PFSK-1 (cell line): ENCODE data around the gene CPTP.

Experiments used
- FOXP2 ChIP-seq: optimal IDR thresholded peaks from 2 replicates; pipeline ENCODE3; 2011; ENCODE audit warnings: borderline replicate concordance, control low read depth, inconsistent platforms; ENCODE audit not compliant: insufficient read depth; ENCODE audit errors: extremely low read length, extremely low read depth
- POLR2AphosphoS5 ChIP-seq: IDR thresholded peaks from 2 replicates; pipeline ENCODE4 v1.6.1; 2012; ENCODE audit warnings: low read depth, mild to moderate bottlenecking, control low read depth, low read length, moderate library complexity
- SIN3A ChIP-seq: IDR thresholded peaks from 2 replicates; pipeline ENCODE4 v1.6.1; 2012; ENCODE audit warnings: mild to moderate bottlenecking, low read length, moderate library complexity, borderline replicate concordance; ENCODE audit not compliant: insufficient read depth
- TAF1 ChIP-seq: IDR thresholded peaks from 2 replicates; pipeline ENCODE4 v1.6.1; 2012; ENCODE audit warnings: low read length, control low read depth, borderline replicate concordance; ENCODE audit not compliant: insufficient read depth
- TF ChIP-seq, protein P1 (sequence below), 2 experiments: IDR thresholded peaks; 2 replicates each; pipeline versions ENCODE4 v1.6.1 to v1.8.0; 2011 to 2012; ENCODE audit warnings: low read depth in 2 of 2, low read length in 2 of 2, control low read depth in 1 of 2, inconsistent platforms in 1 of 2, mild to moderate bottlenecking in 1 of 2, moderate library complexity in 1 of 2; ENCODE audit not compliant: insufficient read depth in 1 of 2

CPTP gene

GRCh38 chr1:1351511-1352427, 27.2 kb downstream of the CPTP start:
- TF ChIP-seq POLR2AphosphoS5 (peak; percentile 49), TAF1 (no peak)

DNA sequence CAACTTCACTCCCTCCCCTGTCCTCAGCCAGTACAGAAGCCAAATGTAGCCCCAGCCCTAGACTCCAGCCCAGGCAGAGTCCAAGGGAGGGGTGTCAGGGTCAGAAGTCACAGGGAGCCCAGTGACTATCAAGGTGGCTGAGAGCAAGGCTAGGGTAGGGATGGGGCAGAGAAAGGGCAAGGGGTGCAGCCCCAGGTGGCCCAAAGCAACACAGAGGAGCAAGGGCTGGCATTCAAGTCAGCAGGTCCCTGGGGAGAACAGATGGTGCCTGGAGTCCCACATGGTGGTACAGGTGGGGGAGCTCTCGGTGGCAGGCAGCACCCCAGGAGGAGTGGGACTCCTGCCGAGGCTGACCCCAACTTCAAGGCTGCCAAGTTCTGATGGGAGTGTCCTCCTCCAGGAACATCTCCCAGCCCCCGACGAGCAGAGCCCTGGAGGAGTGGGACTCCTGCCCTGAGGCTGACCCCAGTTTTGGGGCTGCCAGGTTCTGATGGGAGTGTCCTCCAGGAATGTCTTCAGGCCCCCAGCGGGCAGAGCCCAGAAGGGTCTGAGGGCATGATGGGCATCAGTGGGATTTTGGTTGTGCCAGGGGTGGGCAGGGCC, 28.3 kb downstream of the CPTP start:
- TF ChIP-seq, protein P1, sequence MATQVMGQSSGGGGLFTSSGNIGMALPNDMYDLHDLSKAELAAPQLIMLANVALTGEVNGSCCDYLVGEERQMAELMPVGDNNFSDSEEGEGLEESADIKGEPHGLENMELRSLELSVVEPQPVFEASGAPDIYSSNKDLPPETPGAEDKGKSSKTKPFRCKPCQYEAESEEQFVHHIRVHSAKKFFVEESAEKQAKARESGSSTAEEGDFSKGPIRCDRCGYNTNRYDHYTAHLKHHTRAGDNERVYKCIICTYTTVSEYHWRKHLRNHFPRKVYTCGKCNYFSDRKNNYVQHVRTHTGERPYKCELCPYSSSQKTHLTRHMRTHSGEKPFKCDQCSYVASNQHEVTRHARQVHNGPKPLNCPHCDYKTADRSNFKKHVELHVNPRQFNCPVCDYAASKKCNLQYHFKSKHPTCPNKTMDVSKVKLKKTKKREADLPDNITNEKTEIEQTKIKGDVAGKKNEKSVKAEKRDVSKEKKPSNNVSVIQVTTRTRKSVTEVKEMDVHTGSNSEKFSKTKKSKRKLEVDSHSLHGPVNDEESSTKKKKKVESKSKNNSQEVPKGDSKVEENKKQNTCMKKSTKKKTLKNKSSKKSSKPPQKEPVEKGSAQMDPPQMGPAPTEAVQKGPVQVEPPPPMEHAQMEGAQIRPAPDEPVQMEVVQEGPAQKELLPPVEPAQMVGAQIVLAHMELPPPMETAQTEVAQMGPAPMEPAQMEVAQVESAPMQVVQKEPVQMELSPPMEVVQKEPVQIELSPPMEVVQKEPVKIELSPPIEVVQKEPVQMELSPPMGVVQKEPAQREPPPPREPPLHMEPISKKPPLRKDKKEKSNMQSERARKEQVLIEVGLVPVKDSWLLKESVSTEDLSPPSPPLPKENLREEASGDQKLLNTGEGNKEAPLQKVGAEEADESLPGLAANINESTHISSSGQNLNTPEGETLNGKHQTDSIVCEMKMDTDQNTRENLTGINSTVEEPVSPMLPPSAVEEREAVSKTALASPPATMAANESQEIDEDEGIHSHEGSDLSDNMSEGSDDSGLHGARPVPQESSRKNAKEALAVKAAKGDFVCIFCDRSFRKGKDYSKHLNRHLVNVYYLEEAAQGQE (IDR thresholded peaks at IDR 0.05; ENCODE audit: insufficient read depth in 1 of 2, low read depth in 2 of 2, low read length in 2 of 2), result no peak
- TF ChIP-seq SIN3A, result no peak
- TF ChIP-seq POLR2AphosphoS5, result no peak
- no peak for TF ChIP-seq FOXP2
- no peak for TF ChIP-seq TAF1

GRCh38 chr1:1353389-1354151, 29.0 kb downstream of the CPTP start:
- no peak for TF ChIP-seq TAF1
- TF ChIP-seq, protein P1 (IDR thresholded peaks at IDR 0.05; ENCODE audit: insufficient read depth in 1 of 2, low read depth in 2 of 2, low read length in 2 of 2), result no peak

- no peak for TF ChIP-seq SIN3A
- no peak for TF ChIP-seq TAF1
Observed at GRCh38 chr1:1354271-1355247, 30.0 kb downstream of the CPTP start.

DNA sequence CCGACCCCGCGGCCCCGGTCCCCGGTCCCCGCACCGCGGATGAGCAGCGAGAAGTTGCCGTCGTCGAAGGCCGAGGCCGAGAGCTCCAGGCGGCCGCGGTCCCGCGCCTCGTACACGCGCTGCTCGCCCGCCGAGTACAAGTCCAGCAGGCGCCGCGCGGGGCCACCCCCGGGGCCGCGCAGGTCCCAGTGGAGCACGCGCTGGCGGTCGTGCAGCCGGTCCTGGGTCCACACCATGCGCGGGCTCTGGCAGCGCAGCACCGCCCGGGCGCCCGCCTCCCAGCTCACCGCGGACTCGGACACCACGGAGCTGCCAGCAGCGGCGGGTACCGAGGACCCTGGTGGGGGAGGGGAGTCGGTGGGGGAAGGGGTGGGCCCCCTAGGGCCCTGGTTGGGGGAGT, 30.8 kb downstream of the CPTP start:
- no peak for TF ChIP-seq POLR2AphosphoS5

DNA sequence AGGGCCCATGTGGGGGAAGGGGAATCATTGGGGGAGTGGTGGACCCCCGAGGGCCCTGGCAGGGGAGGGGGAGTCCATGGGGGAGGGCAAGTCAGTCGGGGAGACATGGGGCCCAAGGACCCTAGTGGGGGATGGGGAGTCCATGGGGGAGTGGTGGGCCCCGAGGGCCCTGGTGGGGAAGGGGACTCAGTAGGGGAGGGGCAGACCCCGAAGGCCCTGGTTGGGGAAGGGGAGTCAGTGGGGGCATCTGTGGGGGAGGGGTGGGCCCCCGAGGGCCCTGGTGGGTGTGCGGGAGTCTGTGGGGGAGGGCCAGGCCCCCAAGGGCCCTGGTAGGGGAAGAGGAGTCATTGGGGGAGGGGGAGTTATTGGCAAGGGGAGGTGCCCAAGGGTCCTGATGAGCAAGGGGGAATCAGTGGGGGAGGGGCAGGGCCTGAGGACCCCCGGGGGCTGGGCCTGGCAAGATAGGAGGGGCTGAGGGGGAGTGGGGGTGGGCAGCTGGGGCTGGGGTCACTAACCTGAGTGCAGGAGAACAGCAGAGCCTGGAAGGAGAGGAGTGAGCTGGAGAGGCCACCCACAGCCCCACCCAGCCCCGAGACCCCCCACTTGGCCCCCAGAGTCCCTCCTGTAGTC, 31.7 kb downstream of the CPTP start:
- TF ChIP-seq TAF1 (no peak), FOXP2 (no peak)
- TF ChIP-seq, protein P1 (IDR thresholded peaks at IDR 0.05; ENCODE audit: insufficient read depth in 1 of 2, low read depth in 2 of 2, low read length in 2 of 2), result no peak
